ENCODE results near the gene TEF. TPM values are rescaled to one million over a fixed set of nuclear protein-coding genes. Genes with fewer than 3 reads are reported as not detected.

Gene TEF
- total and polyA plus RNA-seq, 2 experiments from 2014 or later, result 2.3 to 7.2 TPM

DNA sequence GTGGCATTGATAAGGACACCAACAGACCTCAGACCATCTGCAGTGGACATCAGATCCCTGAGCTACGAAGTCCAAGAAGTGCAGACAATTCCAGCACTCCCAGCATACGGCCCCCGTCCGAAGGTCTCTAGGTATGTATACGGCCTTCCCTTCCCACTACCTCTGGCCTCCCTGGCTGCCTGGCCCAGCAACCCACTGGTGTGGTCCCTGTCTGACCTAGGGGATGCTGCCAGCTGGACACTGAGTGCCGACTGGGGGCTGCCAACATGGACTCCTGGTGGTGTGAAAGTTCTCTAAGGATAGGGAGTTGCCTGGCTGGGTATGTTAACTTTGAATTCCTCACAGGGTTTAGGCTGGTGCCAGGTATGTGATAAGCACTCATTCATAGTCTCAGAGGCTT is 17.5 kb upstream of the TEF start:
- Histone ChIP-seq H3K4me2 (no peak overlapping the region), H4K20me1 (replicated peaks; ENCODE audit: insufficient read depth) (no peaks in the 10 kb centered on the region), H3K27ac (ENCODE audit: low read depth) (no peak overlapping the region), H2AFZ (no peak overlapping the region), H3K4me3 (no peak overlapping the region), H3K4me1 (ENCODE audit: insufficient read depth) (peaks cover 29% of the 10 kb centered on the region), H3K27me3 (ENCODE audit: insufficient read depth) (no peaks in the 10 kb centered on the region), H3K9me2 (ENCODE audit: insufficient read depth) (no peaks in the 10 kb centered on the region), H3K79me2 (replicated peaks; ENCODE audit: insufficient read depth) (no peaks in the 10 kb centered on the region), H3F3A (replicated peaks; ENCODE audit: low read depth) (peaks cover 9% of the 10 kb centered on the region; the same call in 1 of the 2 replicates), H3K36me3 (ENCODE audit: insufficient read depth) (no peaks in the 10 kb centered on the region)
- Mint-ChIP-seq H3K4me3 (no peak overlapping the region; the same call in 2 of the 3 replicates), H3K9me3 (no peaks in the 10 kb centered on the region; the same call in 2 of the 3 replicates), H3K4me1 (peaks cover 44% of the 10 kb centered on the region), H3K27ac (peak overlapping the region; percentile 9; the same call in 1 of the 2 replicates), H3K36me3 (ENCODE audit: low read depth) (no peaks in the 10 kb centered on the region), H3K27me3 (ENCODE audit: insufficient read depth, low read depth, poor library complexity) (peaks cover 3% of the 10 kb centered on the region)
- ATAC-seq, result no peak
- TF ChIP-seq EZH2phosphoT487 (IDR thresholded peaks at IDR 0.05; ENCODE audit: unreplicated experiment), result no peak
- TF ChIP-seq, protein P1, sequence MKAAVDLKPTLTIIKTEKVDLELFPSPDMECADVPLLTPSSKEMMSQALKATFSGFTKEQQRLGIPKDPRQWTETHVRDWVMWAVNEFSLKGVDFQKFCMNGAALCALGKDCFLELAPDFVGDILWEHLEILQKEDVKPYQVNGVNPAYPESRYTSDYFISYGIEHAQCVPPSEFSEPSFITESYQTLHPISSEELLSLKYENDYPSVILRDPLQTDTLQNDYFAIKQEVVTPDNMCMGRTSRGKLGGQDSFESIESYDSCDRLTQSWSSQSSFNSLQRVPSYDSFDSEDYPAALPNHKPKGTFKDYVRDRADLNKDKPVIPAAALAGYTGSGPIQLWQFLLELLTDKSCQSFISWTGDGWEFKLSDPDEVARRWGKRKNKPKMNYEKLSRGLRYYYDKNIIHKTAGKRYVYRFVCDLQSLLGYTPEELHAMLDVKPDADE (IDR thresholded peaks at IDR 0.05), result no peak
- no peak for TF ChIP-seq ZNF331 (CRISPR knock-in tag; IDR thresholded peaks at IDR 0.05; ENCODE audit: low read depth)
- TF ChIP-seq POLR2AphosphoS5 (IDR thresholded peaks at IDR 0.05; ENCODE audit: low read depth), result no peak
- TF ChIP-seq CTCF (conservative IDR thresholded peaks at IDR 0.05; ENCODE audit: low read depth in 2 of 2), result no peak
- no peak for TF ChIP-seq EZH2 (IDR thresholded peaks at IDR 0.05; ENCODE audit: low read depth, unreplicated experiment)
- no peak for TF ChIP-seq REST (IDR thresholded peaks at IDR 0.05; ENCODE audit: unreplicated experiment)
- TF ChIP-seq CREB1 (CRISPR knock-in tag; IDR thresholded peaks at IDR 0.05; ENCODE audit: low read depth), result no peak
- no peak for TF ChIP-seq STAT1 (IDR thresholded peaks at IDR 0.05; ENCODE audit: unreplicated experiment)
- no peak for TF ChIP-seq ZNF462 (CRISPR knock-in tag; IDR thresholded peaks at IDR 0.05)
- no peak for TF ChIP-seq JUNB (IDR thresholded peaks at IDR 0.05; ENCODE audit: unreplicated experiment)
- TF ChIP-seq ZNF114 (CRISPR knock-in tag; IDR thresholded peaks at IDR 0.05), result no peak
- TF ChIP-seq NANOG (IDR thresholded peaks at IDR 0.05; ENCODE audit: borderline replicate concordance), result no peak
- DNase-seq (ENCODE audit: low spot score), result no peak
